Loucy (cell line): ENCODE data around the gene SPOCK1.

Experiments
- CTCF ChIP-seq: fragments of 200-600 bp; sonication (generic); conservative IDR thresholded peaks from 2 replicates; pipeline ENCODE4 v1.5.1; 2014; ENCODE audit warnings: mild to moderate bottlenecking, antibody characterized with exemption, low read length
- EZH2phosphoT487 ChIP-seq: fragments of 200-600 bp; IDR thresholded peaks from 2 replicates; pipeline ENCODE4 v1.6.1; 2018; ENCODE audit warnings: antibody characterized with exemption, mild to moderate bottlenecking, moderate library complexity, borderline replicate concordance

DNA sequence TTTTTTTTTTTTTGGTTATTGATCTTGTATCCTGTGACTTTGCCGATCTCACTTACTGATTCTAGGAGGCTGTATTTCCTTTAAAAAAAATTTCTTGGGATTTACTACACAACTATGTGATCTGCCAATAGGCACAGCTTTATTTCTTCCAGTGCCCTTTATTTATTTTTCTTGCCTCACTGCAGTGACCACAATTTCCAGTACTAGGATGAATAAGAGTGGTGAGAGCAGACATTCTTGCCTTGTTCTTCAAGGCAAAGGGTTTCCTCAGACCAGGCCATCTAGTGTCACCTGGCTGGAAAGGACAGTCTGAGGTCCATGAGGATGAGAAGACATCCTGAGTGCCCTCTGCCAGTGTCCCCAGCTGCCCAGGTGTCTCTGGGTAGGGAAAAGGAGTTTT, 265.4 kb downstream of the SPOCK1 start:
- no peak for TF ChIP-seq CTCF
- TF ChIP-seq EZH2phosphoT487: no peak
